Measurements from ENCODE around the gene TRAF5. TPM values are rescaled to one million over a fixed set of nuclear protein-coding genes. Genes with fewer than 3 reads are reported as not detected.

Gene TRAF5, protein sequence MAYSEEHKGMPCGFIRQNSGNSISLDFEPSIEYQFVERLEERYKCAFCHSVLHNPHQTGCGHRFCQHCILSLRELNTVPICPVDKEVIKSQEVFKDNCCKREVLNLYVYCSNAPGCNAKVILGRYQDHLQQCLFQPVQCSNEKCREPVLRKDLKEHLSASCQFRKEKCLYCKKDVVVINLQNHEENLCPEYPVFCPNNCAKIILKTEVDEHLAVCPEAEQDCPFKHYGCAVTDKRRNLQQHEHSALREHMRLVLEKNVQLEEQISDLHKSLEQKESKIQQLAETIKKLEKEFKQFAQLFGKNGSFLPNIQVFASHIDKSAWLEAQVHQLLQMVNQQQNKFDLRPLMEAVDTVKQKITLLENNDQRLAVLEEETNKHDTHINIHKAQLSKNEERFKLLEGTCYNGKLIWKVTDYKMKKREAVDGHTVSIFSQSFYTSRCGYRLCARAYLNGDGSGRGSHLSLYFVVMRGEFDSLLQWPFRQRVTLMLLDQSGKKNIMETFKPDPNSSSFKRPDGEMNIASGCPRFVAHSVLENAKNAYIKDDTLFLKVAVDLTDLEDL
- 10 to 100 TPM; 56.5 to 78.3 TPM for total RNA-seq
- 21.7 TPM for polyA plus RNA-seq (2013, experiment 1 of 2)
- 23.8 TPM for polyA plus RNA-seq (2013, experiment 2 of 2)
- long read RNA-seq, experiment 1, partial matches to known transcripts = 1 of 16 reads
- long read RNA-seq, experiment 1, other reads (novel, unspliced or antisense) = 10 of 16 reads
- long read RNA-seq, experiment 2, transcript TRAF5-205 (3 exons, 3,491 nt) = minor isoform, 13 of 128 reads
- long read RNA-seq, experiment 2, transcript TRAF5-201 (11 exons, 3,972 nt) = major isoform, 46 of 128 reads
- long read RNA-seq, experiment 2, partial matches to known transcripts = 26 of 128 reads
- long read RNA-seq, experiment 2, other reads (novel, unspliced or antisense) = 41 of 128 reads
- long read RNA-seq, experiment 3, transcript TRAF5-201 (11 exons, 3,972 nt) = major isoform, 72 of 119 reads
- long read RNA-seq, experiment 3, partial matches to known transcripts = 11 of 119 reads
- long read RNA-seq, experiment 3, other reads (novel, unspliced or antisense) = 33 of 119 reads
- long read RNA-seq, experiment 4, partial matches to known transcripts = 5 of 10 reads
- long read RNA-seq, experiment 4, other reads (novel, unspliced or antisense) = 2 of 10 reads

GRCh38 chr1:211326528-211327345 lies at the start of gene TRAF5:
TSS of gene TRAF5 (plus strand) at chr1:211326833. CDS start at chr1:211353240, 26,407 bp downstream.
- Histone ChIP-seq H3K36me3 (ENCODE audit: control insufficient read depth, insufficient read depth, low read length) (peaks cover 5% of the 10 kb centered on the region), H3K9me3 (ENCODE audit: control insufficient read depth, low read length) (no peaks in the 10 kb centered on the region), H3K4me3 (ENCODE audit: low read length) (peak within 1 kb of the TSS; percentile 80), H3K9ac (ENCODE audit: extremely low read depth, low read length, poor library complexity, severe bottlenecking) (peak within 1 kb of the TSS; percentile 60), H3K27ac (ENCODE audit: low read depth, low read length) (no peak within 1 kb of the TSS), H3K27me3 (ENCODE audit: control insufficient read depth, insufficient read depth, low read length, poor library complexity, severe bottlenecking) (no peaks in the 10 kb centered on the region), H3K4me1 (ENCODE audit: control insufficient read depth, insufficient read depth, low read length) (peaks cover 13% of the 10 kb centered on the region)
- Mint-ChIP-seq H3K4me1 (peaks cover 43% of the 10 kb centered on the region), H3K36me3 (ENCODE audit: low read depth) (peaks cover 7% of the 10 kb centered on the region), H3K4me3 (peak within 1 kb of the TSS; percentile 82), H3K27ac (peak within 1 kb of the TSS; percentile 81), H3K9me3 (no peaks in the 10 kb centered on the region), H3K27me3 (ENCODE audit: insufficient read depth) (peaks cover 4% of the 10 kb centered on the region)
- 3 to 12% methylated on average over 16 to 91 of the region's 91 CpGs for WGBS, 2 experiments (ENCODE audit: insufficient coverage in 1 of 2, insufficient read length in 1 of 2)
- DNase-seq = peak; percentile 87
- TF ChIP-seq, protein P1, sequence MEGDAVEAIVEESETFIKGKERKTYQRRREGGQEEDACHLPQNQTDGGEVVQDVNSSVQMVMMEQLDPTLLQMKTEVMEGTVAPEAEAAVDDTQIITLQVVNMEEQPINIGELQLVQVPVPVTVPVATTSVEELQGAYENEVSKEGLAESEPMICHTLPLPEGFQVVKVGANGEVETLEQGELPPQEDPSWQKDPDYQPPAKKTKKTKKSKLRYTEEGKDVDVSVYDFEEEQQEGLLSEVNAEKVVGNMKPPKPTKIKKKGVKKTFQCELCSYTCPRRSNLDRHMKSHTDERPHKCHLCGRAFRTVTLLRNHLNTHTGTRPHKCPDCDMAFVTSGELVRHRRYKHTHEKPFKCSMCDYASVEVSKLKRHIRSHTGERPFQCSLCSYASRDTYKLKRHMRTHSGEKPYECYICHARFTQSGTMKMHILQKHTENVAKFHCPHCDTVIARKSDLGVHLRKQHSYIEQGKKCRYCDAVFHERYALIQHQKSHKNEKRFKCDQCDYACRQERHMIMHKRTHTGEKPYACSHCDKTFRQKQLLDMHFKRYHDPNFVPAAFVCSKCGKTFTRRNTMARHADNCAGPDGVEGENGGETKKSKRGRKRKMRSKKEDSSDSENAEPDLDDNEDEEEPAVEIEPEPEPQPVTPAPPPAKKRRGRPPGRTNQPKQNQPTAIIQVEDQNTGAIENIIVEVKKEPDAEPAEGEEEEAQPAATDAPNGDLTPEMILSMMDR (conservative IDR thresholded peaks at IDR 0.05) = no peak

DNA sequence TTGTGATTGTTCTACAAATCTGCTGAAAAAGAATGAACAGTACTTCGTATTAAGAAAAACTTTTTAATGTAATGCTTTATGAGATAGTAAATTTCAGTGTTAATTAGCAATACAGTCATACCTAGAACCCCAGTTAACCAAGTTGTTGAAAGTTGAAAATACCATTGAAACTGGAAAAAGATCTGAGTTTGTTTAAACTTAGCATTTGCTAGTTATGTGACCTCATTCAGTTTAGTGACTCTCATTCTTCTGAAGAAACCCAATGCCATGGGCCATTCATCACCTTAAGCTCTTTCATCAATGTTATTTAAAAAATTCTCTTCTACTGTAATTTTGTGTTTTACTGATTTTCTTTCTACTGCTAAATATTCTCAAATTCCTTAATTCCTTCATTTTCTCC lies 47.3 kb upstream of the TRAF5 start:
- Mint-ChIP-seq H3K36me3 (ENCODE audit: low read depth) (peaks cover 35% of the 10 kb centered on the region), H3K27ac (no peak overlapping the region), H3K27me3 (ENCODE audit: insufficient read depth) (no peaks in the 10 kb centered on the region), H3K4me1 (peaks cover 5% of the 10 kb centered on the region), H3K4me3 (no peak overlapping the region), H3K9me3 (no peaks in the 10 kb centered on the region)
- no peak for DNase-seq
- H3K4me1 ChIP-seq (ENCODE audit: control insufficient read depth, insufficient read depth, low read length) = peaks cover 4% of the 10 kb centered on the region
- H3K27ac ChIP-seq (ENCODE audit: low read depth, low read length) = no peak overlapping the region
- TF ChIP-seq, protein P1 (conservative IDR thresholded peaks at IDR 0.05) = no peak
- WGBS, 2 experiments (ENCODE audit: insufficient coverage in 1 of 2, insufficient read length in 1 of 2) = 77% methylated on average over 1 of the region's 1 CpG; no CpG with 5 or more reads in 1 of the 2 experiments
- peaks cover 91% of the 10 kb centered on the region for H3K36me3 ChIP-seq (ENCODE audit: control insufficient read depth, insufficient read depth, low read length)
- no peak overlapping the region for H3K9ac ChIP-seq (ENCODE audit: extremely low read depth, low read length, poor library complexity, severe bottlenecking)
- no peak overlapping the region for H3K4me3 ChIP-seq (ENCODE audit: low read length)
- no peaks in the 10 kb centered on the region for H3K27me3 ChIP-seq (ENCODE audit: control insufficient read depth, insufficient read depth, low read length, poor library complexity, severe bottlenecking)
- no peaks in the 10 kb centered on the region for H3K9me3 ChIP-seq (ENCODE audit: control insufficient read depth, low read length)
